NCI-H2029 treated with DMSO at 0.1 percent for 48 hours (cell line): ENCODE measurements around the gene UNC5C.
A peak's percentile ranks its signal among the peaks of the same experiment; 100 is the strongest.

Experiments used
- DNase-seq: peaks from one replicate; lab custom pipeline; 2025; lab: John Stamatoyannopoulos, UW

The UNC5C gene

GRCh38 chr4:95398217-95398616 lies 150.6 kb downstream of the UNC5C start:
- DNase-seq: no peak

GRCh38 chr4:95394752-95395306 lies 153.9 kb downstream of the UNC5C start:
- DNase-seq: no peak

- DNase-seq: no peak
Measured at GRCh38 chr4:95393821-95394220, 155.0 kb downstream of the UNC5C start.

- DNase-seq: peak; percentile 27
Measured at GRCh38 chr4:95388911-95389310, 159.9 kb downstream of the UNC5C start.

- no peak for DNase-seq
Measured at GRCh38 chr4:95387719-95388118, 161.1 kb downstream of the UNC5C start.

- no peak for DNase-seq
Measured at GRCh38 chr4:95386410-95386809, 162.4 kb downstream of the UNC5C start.

- no peak for DNase-seq
Measured at GRCh38 chr4:95381843-95382580, 166.8 kb downstream of the UNC5C start.

- DNase-seq: no peak
Measured at GRCh38 chr4:95379633-95380032, 169.1 kb downstream of the UNC5C start.

- no peak for DNase-seq
Measured at GRCh38 chr4:95377366-95377900, 171.3 kb downstream of the UNC5C start.

- no peak for DNase-seq
Measured at GRCh38 chr4:95371476-95372224, 177.1 kb downstream of the UNC5C start.

- no peak for DNase-seq
Measured at GRCh38 chr4:95367824-95368223, 180.9 kb downstream of the UNC5C start.

GRCh38 chr4:95363966-95364365 lies 184.8 kb downstream of the UNC5C start:
- no peak for DNase-seq

GRCh38 chr4:95363559-95363925 lies 185.2 kb downstream of the UNC5C start:
- DNase-seq: no peak

- peak; percentile 2 for DNase-seq
Measured at GRCh38 chr4:95362906-95363558, 185.7 kb downstream of the UNC5C start.

- no peak for DNase-seq
Measured at GRCh38 chr4:95362066-95362465, 186.7 kb downstream of the UNC5C start.

- DNase-seq: no peak
Measured at GRCh38 chr4:95361696-95361965, 187.1 kb downstream of the UNC5C start.

GRCh38 chr4:95360906-95361695 lies 187.7 kb downstream of the UNC5C start:
- peak; percentile 56 for DNase-seq

- no peak for DNase-seq
Measured at GRCh38 chr4:95360256-95360903, 188.4 kb downstream of the UNC5C start.

GRCh38 chr4:95358421-95358820 lies 190.4 kb downstream of the UNC5C start:
- DNase-seq: no peak

- no peak for DNase-seq
Measured at GRCh38 chr4:95355021-95355420, 193.8 kb downstream of the UNC5C start.

- no peak for DNase-seq
Measured at GRCh38 chr4:95348418-95348817, 200.4 kb downstream of the UNC5C start.
